Measurements from ENCODE around the gene OR2M3. TPM values are rescaled to one million over a fixed set of nuclear protein-coding genes. Genes with fewer than 3 reads are reported as not detected.

The OR2M3 gene, protein sequence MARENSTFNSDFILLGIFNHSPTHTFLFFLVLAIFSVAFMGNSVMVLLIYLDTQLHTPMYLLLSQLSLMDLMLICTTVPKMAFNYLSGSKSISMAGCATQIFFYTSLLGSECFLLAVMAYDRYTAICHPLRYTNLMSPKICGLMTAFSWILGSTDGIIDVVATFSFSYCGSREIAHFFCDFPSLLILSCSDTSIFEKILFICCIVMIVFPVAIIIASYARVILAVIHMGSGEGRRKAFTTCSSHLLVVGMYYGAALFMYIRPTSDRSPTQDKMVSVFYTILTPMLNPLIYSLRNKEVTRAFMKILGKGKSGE
- not detected for total RNA-seq
- polyA plus RNA-seq, result not detected

DNA sequence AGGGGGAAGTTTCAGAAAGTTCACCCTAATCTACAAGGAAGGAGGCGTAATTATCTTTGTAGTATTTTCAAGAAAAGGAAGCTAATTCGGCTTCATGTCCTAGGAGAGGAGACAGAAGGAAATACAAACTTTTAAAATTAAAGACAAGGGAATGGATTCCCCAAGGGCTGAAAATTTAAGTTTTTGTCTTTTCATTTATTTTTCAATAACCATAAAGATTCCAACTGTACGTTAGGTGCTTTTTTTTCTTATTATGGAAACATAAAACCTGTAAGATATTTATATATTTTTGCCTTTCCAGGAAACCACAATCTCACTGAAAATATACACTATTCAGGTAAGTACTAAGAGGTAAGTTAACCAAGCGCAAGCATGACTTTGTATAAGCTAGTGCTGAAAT, at the start of gene OR2M3:
OR2M3 (plus strand) TSS at position 301 of the 400 bp plus-strand sequence. CDS start 5,803 bp downstream, outside the sequence.
- no peak within 1 kb of the TSS for H3K27ac ChIP-seq (ENCODE audit: low read depth, low read length)
- no peaks in the 10 kb centered on the region for H3K36me3 ChIP-seq (ENCODE audit: insufficient read depth, low read length)
- H3K4me1 ChIP-seq (ENCODE audit: insufficient read depth, low read length), result no peaks in the 10 kb centered on the region
- no peaks in the 10 kb centered on the region for H3K9me3 ChIP-seq (ENCODE audit: low read length)
- H3K27ac Mint-ChIP-seq, result no peak within 1 kb of the TSS
- no peak within 1 kb of the TSS for H3K4me3 ChIP-seq (ENCODE audit: low read length)
- peaks cover 0 to 12% (median 6%) of the 10 kb centered on the region in 5 donors for H3K9me3 Mint-ChIP-seq
- CTCF ChIA-PET, result no interaction called here
- peaks cover 0 to 2% of the 10 kb centered on the region in 2 donors for H3K27me3 Mint-ChIP-seq
- H3K4me1 Mint-ChIP-seq, result no peaks in the 10 kb centered on the region
- no peaks in the 10 kb centered on the region for H3K27me3 ChIP-seq (ENCODE audit: insufficient read depth, low read length, poor library complexity, severe bottlenecking)
- no peak for DNase-seq
- POLR2A ChIA-PET, result no interaction called here
- H3K4me3 Mint-ChIP-seq, result no peak within 1 kb of the TSS
- no peaks in the 10 kb centered on the region for H3K36me3 Mint-ChIP-seq

DNA sequence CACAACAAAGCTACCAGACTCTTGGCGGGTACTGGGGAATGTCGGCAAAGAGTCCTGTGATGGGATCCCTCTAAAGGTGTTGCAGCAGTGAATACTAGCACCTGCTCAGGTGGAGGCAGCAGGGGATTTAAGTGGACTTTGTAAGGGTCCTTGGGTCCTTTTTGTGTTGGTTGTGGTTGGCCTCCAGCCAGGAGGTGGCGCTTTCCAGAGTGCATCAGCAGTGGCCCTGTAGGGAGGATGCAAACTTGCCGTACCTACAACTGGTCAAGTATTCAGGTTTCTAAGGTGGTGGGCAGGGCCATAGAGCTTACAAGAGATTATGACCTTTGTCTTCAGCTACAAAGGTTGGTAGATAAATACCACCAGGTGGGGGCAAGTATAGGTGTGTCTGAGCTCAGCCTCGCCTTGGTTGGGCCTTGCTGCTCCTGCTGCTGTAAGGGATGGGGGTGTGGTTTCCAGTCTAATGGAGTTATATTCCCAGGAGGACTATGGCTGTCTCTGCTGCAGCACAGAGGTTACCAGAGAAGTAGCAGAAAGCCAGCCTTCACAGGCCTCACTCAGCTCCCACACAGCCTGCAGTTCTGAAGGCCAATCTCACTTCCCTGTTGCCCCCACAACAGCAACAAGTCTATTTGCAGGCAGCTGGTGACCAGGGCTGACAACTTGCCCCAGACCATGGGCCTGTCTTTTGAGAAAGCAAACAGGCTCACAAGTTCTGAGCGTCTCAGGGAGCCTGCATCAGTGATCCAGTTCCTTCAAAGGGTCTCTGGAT, 44.8 kb upstream of the OR2M3 start:
- Mint-ChIP-seq H3K36me3 (no peaks in the 10 kb centered on the region), H3K27me3 (no peaks in the 10 kb centered on the region), H3K4me1 (no peaks in the 10 kb centered on the region), H3K4me3 (no peak overlapping the region), H3K9me3 (peaks cover 0 to 8% (median 5%) of the 10 kb centered on the region in 5 donors), H3K27ac (peak overlapping the region in 1 of 8 donors; percentile 13)
- POLR2A ChIA-PET, result no interaction called here
- DNase-seq, result no peak
- no peak overlapping the region for H3K27ac ChIP-seq (ENCODE audit: low read depth, low read length)
- no peak overlapping the region for H3K4me3 ChIP-seq (ENCODE audit: low read length)
- CTCF ChIA-PET, result no interaction called here
- no peaks in the 10 kb centered on the region for H3K27me3 ChIP-seq (ENCODE audit: insufficient read depth, low read length, poor library complexity, severe bottlenecking)
- no peaks in the 10 kb centered on the region for H3K9me3 ChIP-seq (ENCODE audit: low read length)
- H3K4me1 ChIP-seq (ENCODE audit: insufficient read depth, low read length), result no peaks in the 10 kb centered on the region
- no peaks in the 10 kb centered on the region for H3K36me3 ChIP-seq (ENCODE audit: insufficient read depth, low read length)

DNA sequence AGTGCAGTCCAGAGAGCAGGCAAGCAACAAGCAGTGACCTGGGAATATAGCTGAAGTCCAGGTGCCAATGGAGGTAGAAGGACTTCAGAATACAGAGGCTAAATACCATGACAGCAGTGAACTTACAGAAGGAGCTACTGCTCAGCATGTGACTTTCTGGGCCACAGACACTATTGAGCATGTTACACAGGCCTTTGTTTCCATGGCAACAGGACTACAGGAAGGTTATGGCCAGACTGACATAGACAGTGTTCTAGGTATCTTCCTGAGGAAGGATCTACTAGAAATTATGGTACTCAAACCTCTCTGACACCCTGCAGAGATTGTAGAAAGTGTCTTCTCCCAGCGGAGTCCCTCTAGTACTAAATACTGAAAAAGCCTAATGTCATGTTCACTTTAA, 41.1 kb upstream of the OR2M3 start:
- Mint-ChIP-seq H3K4me3 (no peak overlapping the region), H3K36me3 (no peaks in the 10 kb centered on the region), H3K27ac (no peak overlapping the region), H3K9me3 (peaks cover 0 to 2% (median 0%) of the 10 kb centered on the region in 5 donors), H3K27me3 (no peaks in the 10 kb centered on the region), H3K4me1 (no peaks in the 10 kb centered on the region)
- DNase-seq, result no peak
- CTCF ChIA-PET, result no interaction called here
- Histone ChIP-seq H3K27me3 (ENCODE audit: insufficient read depth, low read length, poor library complexity, severe bottlenecking) (no peaks in the 10 kb centered on the region), H3K4me3 (ENCODE audit: low read length) (no peak overlapping the region), H3K4me1 (ENCODE audit: insufficient read depth, low read length) (no peaks in the 10 kb centered on the region), H3K36me3 (ENCODE audit: insufficient read depth, low read length) (no peaks in the 10 kb centered on the region), H3K9me3 (ENCODE audit: low read length) (no peaks in the 10 kb centered on the region), H3K27ac (ENCODE audit: low read depth, low read length) (no peak overlapping the region)
- POLR2A ChIA-PET, result no interaction called here

DNA sequence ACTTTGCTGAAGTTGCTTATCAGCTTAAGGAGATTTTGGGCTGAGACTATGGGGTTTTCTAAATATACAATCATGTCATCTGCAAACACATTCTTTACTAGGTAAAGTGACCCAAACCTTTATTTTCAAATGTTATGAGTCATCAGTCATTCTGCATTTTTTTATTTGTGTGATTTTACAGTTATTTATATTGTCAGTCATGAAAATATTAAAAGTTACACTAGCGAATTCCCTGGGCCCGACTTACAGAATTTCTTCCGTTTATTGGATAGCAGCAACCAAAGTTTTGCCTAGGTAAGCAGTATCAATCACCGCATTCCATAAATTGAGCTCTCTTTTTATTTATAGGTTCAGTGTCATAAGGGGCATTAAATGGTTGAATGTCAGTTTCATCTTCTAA, 38.3 kb upstream of the OR2M3 start:
- no peaks in the 10 kb centered on the region for H3K4me1 ChIP-seq (ENCODE audit: insufficient read depth, low read length)
- POLR2A ChIA-PET, result no interaction called here
- no peak for DNase-seq
- Mint-ChIP-seq H3K9me3 (peaks cover 0 to 2% (median 2%) of the 10 kb centered on the region in 5 donors), H3K36me3 (no peaks in the 10 kb centered on the region), H3K4me1 (no peaks in the 10 kb centered on the region), H3K27me3 (no peaks in the 10 kb centered on the region), H3K4me3 (no peak overlapping the region), H3K27ac (no peak overlapping the region)
- no peak overlapping the region for H3K4me3 ChIP-seq (ENCODE audit: low read length)
- H3K36me3 ChIP-seq (ENCODE audit: insufficient read depth, low read length), result no peaks in the 10 kb centered on the region
- H3K27ac ChIP-seq (ENCODE audit: low read depth, low read length), result no peak overlapping the region
- CTCF ChIA-PET, result no interaction called here
- H3K9me3 ChIP-seq (ENCODE audit: low read length), result no peaks in the 10 kb centered on the region
- no peaks in the 10 kb centered on the region for H3K27me3 ChIP-seq (ENCODE audit: insufficient read depth, low read length, poor library complexity, severe bottlenecking)

DNA sequence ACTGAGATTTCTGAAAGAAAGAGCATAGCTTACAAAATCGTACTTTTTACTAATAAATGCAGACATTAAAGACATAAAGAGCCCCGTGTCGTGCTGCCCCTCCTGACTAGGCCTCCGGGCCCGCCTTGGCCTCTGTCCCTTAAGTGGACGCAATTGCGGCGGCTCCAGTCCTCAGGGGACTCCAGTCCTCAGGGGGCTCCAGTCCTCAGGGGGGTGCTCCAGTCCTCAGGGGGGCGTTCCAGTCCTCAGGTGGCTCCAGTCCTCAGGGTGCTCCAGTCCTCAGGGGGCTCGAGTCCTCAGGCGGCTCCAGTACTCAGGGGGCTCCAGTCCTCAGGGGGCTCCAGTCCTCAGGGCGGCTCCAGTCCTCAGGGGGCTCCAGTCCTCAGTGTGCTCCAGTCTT, 33.0 kb upstream of the OR2M3 start:
- no peaks in the 10 kb centered on the region for H3K36me3 ChIP-seq (ENCODE audit: insufficient read depth, low read length)
- no peak overlapping the region for H3K27ac ChIP-seq (ENCODE audit: low read depth, low read length)
- H3K27me3 ChIP-seq (ENCODE audit: insufficient read depth, low read length, poor library complexity, severe bottlenecking), result no peaks in the 10 kb centered on the region
- no peak overlapping the region for H3K4me3 Mint-ChIP-seq
- no peak overlapping the region for H3K27ac Mint-ChIP-seq
- POLR2A ChIA-PET, result no interaction called here
- H3K4me1 Mint-ChIP-seq, result no peaks in the 10 kb centered on the region
- H3K36me3 Mint-ChIP-seq, result peaks cover 0 to 2% (median 0%) of the 10 kb centered on the region in 3 donors
- H3K4me1 ChIP-seq (ENCODE audit: insufficient read depth, low read length), result no peaks in the 10 kb centered on the region
- no peak for DNase-seq
- CTCF ChIA-PET, result no interaction called here
- H3K27me3 Mint-ChIP-seq, result no peaks in the 10 kb centered on the region
- H3K9me3 ChIP-seq (ENCODE audit: low read length), result no peaks in the 10 kb centered on the region
- H3K4me3 ChIP-seq (ENCODE audit: low read length), result no peak overlapping the region
- peaks cover 0 to 8% (median 6%) of the 10 kb centered on the region in 5 donors for H3K9me3 Mint-ChIP-seq

DNA sequence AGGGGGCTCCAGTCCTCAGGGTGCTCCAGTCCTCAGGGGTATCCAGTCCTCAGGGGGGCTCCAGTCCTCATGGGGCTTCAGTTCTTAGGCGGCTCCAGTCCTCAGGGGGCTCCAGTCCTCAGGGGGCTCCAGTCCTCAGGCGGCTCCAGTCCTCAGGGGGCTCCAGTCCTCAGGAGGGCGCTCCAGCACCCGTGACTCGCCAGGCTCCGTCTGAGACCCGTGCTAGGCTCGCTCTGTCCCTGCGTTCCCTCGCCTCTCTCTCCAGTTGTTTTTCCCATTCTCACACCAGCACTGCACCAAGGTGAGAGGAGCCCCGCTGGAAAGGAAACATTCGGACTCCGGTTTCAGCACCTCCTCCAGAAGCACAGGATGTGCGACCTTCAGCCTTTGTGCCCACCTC, 31.9 kb upstream of the OR2M3 start:
- no peaks in the 10 kb centered on the region for H3K27me3 Mint-ChIP-seq
- ChIA-PET CTCF (no interaction called here), POLR2A (no interaction called here)
- H3K36me3 Mint-ChIP-seq, result peaks cover 0 to 2% (median 0%) of the 10 kb centered on the region in 3 donors
- Histone ChIP-seq H3K27ac (ENCODE audit: low read depth, low read length) (no peak overlapping the region), H3K27me3 (ENCODE audit: insufficient read depth, low read length, poor library complexity, severe bottlenecking) (no peaks in the 10 kb centered on the region), H3K4me3 (ENCODE audit: low read length) (no peak overlapping the region), H3K36me3 (ENCODE audit: insufficient read depth, low read length) (no peaks in the 10 kb centered on the region), H3K4me1 (ENCODE audit: insufficient read depth, low read length) (no peaks in the 10 kb centered on the region), H3K9me3 (ENCODE audit: low read length) (no peaks in the 10 kb centered on the region)
- no peak for DNase-seq
- no peak overlapping the region for H3K27ac Mint-ChIP-seq
- H3K4me1 Mint-ChIP-seq, result no peaks in the 10 kb centered on the region
- no peak overlapping the region for H3K4me3 Mint-ChIP-seq
- peaks cover 0 to 8% (median 6%) of the 10 kb centered on the region in 5 donors for H3K9me3 Mint-ChIP-seq

DNA sequence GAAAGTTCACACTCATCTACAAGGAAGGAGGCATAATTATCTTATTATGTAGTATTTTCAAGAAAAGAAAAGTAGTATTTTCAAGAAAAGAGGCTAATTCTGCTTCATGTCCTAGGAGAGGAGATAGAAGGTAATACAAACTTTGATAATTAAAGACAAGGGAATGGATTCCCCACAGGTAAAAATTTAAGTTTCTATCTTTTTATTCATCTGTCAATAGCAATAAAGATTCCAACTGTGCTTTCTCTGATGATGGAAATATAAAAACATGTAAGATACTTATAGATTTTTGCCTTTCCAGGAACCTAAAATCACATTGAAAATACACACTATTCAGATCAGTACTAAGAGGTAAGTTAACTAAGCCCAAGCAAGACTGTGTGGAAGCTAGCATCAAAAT, 22.5 kb upstream of the OR2M3 start, which contains the start of gene OR2M2:
OR2M2 (plus strand) TSS at position 301 of the 400 bp plus-strand sequence. CDS start 5,165 bp downstream, outside the sequence.
- Histone ChIP-seq H3K27ac (ENCODE audit: low read depth, low read length) (no peak within 1 kb of the TSS), H3K36me3 (ENCODE audit: insufficient read depth, low read length) (no peaks in the 10 kb centered on the region), H3K4me3 (ENCODE audit: low read length) (no peak within 1 kb of the TSS), H3K27me3 (ENCODE audit: insufficient read depth, low read length, poor library complexity, severe bottlenecking) (no peaks in the 10 kb centered on the region), H3K9me3 (ENCODE audit: low read length) (no peaks in the 10 kb centered on the region), H3K4me1 (ENCODE audit: insufficient read depth, low read length) (no peaks in the 10 kb centered on the region)
- ChIA-PET POLR2A (no interaction called here), CTCF (no interaction called here)
- peaks cover 0 to 3% (median 0%) of the 10 kb centered on the region in 5 donors for H3K9me3 Mint-ChIP-seq
- DNase-seq, result no peak
- H3K36me3 Mint-ChIP-seq, result no peaks in the 10 kb centered on the region
- no peaks in the 10 kb centered on the region for H3K4me1 Mint-ChIP-seq
- no peak within 1 kb of the TSS for H3K27ac Mint-ChIP-seq
- no peak within 1 kb of the TSS for H3K4me3 Mint-ChIP-seq
- H3K27me3 Mint-ChIP-seq, result peaks cover 0 to 2% of the 10 kb centered on the region in 2 donors

DNA sequence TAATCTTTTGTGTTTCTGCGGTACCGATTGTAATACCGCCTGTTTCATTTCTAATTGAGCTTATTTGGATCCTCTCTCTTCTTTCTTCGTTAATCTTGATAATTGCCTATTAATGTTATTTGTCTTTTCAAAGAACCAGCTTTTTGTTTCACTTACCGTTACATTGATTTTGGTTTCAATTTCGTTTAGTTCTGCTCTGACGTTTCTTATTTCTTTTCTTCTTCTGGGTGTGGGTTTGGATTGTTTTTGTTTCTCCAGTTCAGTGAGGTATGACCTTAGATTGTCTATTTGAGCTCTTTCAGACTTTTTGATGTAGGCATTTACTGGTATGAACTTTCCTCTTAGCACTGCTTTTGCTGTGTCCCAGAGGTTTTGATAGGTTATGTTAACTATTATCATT, 13.1 kb upstream of the OR2M3 start:
- no peak overlapping the region for H3K27ac ChIP-seq (ENCODE audit: low read depth, low read length)
- H3K36me3 ChIP-seq (ENCODE audit: insufficient read depth, low read length), result no peaks in the 10 kb centered on the region
- Mint-ChIP-seq H3K36me3 (no peaks in the 10 kb centered on the region), H3K4me3 (no peak overlapping the region), H3K9me3 (peaks cover 0 to 7% (median 3%) of the 10 kb centered on the region in 5 donors), H3K4me1 (no peaks in the 10 kb centered on the region), H3K27me3 (peaks cover 0 to 2% of the 10 kb centered on the region in 2 donors), H3K27ac (no peak overlapping the region)
- POLR2A ChIA-PET, result no interaction called here
- CTCF ChIA-PET, result no interaction called here
- H3K27me3 ChIP-seq (ENCODE audit: insufficient read depth, low read length, poor library complexity, severe bottlenecking), result no peaks in the 10 kb centered on the region
- no peaks in the 10 kb centered on the region for H3K9me3 ChIP-seq (ENCODE audit: low read length)
- H3K4me3 ChIP-seq (ENCODE audit: low read length), result no peak overlapping the region
- no peaks in the 10 kb centered on the region for H3K4me1 ChIP-seq (ENCODE audit: insufficient read depth, low read length)
- DNase-seq, result no peak
